ENCODE data around the gene SLC8A3. TPM values are rescaled to one million over a fixed set of nuclear protein-coding genes. Genes with fewer than 3 reads are reported as not detected.

Gene SLC8A3
- total RNA-seq, 1 experiment from 2014 or later = 0.13 TPM

DNA sequence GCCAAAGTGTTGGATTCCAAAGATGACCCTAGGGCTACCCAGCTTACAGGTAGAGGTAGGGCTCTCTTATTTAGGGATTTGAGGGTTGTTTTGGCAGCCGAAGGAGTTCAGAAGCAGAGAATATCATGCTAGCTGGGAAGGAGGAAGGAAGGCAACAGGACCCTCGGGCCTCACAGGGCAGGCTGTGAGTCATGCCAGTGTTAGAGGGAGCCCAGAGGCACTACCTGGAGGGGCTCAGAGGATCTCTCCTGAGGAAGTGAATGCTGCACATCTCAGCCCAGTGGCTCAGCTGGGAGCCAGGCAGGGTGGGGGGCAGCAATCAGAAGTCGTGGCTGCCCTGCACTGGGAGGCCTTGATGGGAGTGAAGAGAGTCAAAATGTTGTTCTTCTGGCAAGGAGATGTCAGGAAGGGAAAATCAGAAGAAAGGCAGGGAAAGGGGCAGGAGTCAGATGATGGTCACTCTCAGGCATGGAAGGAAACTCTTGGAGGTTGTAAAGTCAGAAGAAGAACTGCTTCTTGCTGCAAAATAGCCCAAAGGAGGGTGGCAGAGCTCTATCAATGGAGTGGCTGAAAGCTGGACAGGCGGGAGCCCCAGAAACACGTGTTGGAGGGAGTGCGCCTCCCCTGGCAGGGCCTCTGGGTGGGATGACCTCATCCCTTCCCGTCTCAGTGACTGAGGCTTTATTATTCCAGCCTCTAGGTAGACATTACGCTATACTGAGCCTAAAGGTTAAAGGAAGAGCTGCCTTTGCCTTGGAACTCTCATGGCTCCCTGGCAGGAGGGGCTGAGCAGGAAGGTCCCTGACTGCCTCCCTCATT lies 168.2 kb downstream of the SLC8A3 start:
- Histone ChIP-seq H2BK15ac (ENCODE audit: low read depth, low read length) (no peak overlapping the region), H3K23ac (ENCODE audit: insufficient read length, low read depth, low read length) (no peak overlapping the region), H3K4me1 (ENCODE audit: insufficient read depth, low read length) (no peaks in the 10 kb centered on the region), H4K20me1 (ENCODE audit: control insufficient read depth, insufficient read depth, insufficient read length) (no peaks in the 10 kb centered on the region), H3K79me2 (ENCODE audit: insufficient read depth, low read length) (no peaks in the 10 kb centered on the region), H3K4me2 (ENCODE audit: insufficient read depth, insufficient read length, low read length) (no peak overlapping the region), H3K4ac (ENCODE audit: low read depth, low read length) (no peak overlapping the region), H3K23me2 (ENCODE audit: insufficient read length, low read depth, low read length, poor library complexity, severe bottlenecking) (no peaks in the 10 kb centered on the region), H3K56ac (ENCODE audit: insufficient read length, low read depth, low read length) (no peak overlapping the region), H3K27me3 (ENCODE audit: insufficient read depth, low read length) (no peaks in the 10 kb centered on the region), H4K8ac (replicated peaks; ENCODE audit: insufficient read length, low read depth, low read length) (no peak overlapping the region), H3K9me3 (ENCODE audit: control insufficient read depth, low read depth, low read length) (no peaks in the 10 kb centered on the region), H3K14ac (ENCODE audit: insufficient read depth, low read length) (no peak overlapping the region; the same call in 1 of the 2 replicates), H3K18ac (ENCODE audit: insufficient read length, low read depth, low read length) (no peak overlapping the region), H2BK120ac (ENCODE audit: low read depth, low read length, poor library complexity, severe bottlenecking) (no peak overlapping the region), H2AFZ (ENCODE audit: low read length) (no peak overlapping the region), H3K79me1 (ENCODE audit: insufficient read depth, low read depth, low read length, poor library complexity, severe bottlenecking) (no peaks in the 10 kb centered on the region), H2BK12ac (ENCODE audit: insufficient read length, low read depth, low read length) (no peak overlapping the region), H2BK20ac (ENCODE audit: low read depth, low read length, poor library complexity, severe bottlenecking) (no peak overlapping the region), H4K5ac (ENCODE audit: insufficient read length, low read depth, low read length) (no peak overlapping the region), H3K27ac (ENCODE audit: insufficient read length, low read depth, low read length) (no peak overlapping the region), H2AK5ac (ENCODE audit: insufficient read length, low read length) (no peak overlapping the region), H3K9ac (ENCODE audit: extremely low read depth, insufficient read length, low read length) (no peak overlapping the region), H3T11ph (ENCODE audit: low read length) (no peak overlapping the region), H4K91ac (ENCODE audit: insufficient read length, low read depth, low read length) (no peak overlapping the region), H2BK5ac (ENCODE audit: insufficient read length, low read length) (no peak overlapping the region)
- TF ChIP-seq, protein P1, sequence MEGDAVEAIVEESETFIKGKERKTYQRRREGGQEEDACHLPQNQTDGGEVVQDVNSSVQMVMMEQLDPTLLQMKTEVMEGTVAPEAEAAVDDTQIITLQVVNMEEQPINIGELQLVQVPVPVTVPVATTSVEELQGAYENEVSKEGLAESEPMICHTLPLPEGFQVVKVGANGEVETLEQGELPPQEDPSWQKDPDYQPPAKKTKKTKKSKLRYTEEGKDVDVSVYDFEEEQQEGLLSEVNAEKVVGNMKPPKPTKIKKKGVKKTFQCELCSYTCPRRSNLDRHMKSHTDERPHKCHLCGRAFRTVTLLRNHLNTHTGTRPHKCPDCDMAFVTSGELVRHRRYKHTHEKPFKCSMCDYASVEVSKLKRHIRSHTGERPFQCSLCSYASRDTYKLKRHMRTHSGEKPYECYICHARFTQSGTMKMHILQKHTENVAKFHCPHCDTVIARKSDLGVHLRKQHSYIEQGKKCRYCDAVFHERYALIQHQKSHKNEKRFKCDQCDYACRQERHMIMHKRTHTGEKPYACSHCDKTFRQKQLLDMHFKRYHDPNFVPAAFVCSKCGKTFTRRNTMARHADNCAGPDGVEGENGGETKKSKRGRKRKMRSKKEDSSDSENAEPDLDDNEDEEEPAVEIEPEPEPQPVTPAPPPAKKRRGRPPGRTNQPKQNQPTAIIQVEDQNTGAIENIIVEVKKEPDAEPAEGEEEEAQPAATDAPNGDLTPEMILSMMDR (conservative IDR thresholded peaks at IDR 0.05) = no peak
- H3K4me1 Mint-ChIP-seq = peaks cover 4 to 6% of the 10 kb centered on the region in 2 experiments; a peak in 3 of 4 replicates
- WGBS (ENCODE audit: extremely low coverage, insufficient read length, low lambda C conversion rate) = no CpG with 5 or more reads among the region's 8 CpGs
- no peak for DNase-seq
- no peaks in the 10 kb centered on the region for H3K36me3 Mint-ChIP-seq (ENCODE audit: insufficient read depth in 1 of 3, low read depth in 3 of 3)
- H3K27ac Mint-ChIP-seq = peak overlapping the region in 1 of 3 experiments; percentile 72; a peak in 1 of 7 replicates
- no peak overlapping the region for H3K4me3 Mint-ChIP-seq
- H3K27me3 Mint-ChIP-seq (ENCODE audit: low read depth) = no peaks in the 10 kb centered on the region; the same call in none of the 2 replicates
- H3K9me3 Mint-ChIP-seq = no peaks in the 10 kb centered on the region

All from H9 (cell line).